ENCODE measurements around the gene ZNF205. TPM values are rescaled to one million over a fixed set of nuclear protein-coding genes. Genes with fewer than 3 reads are reported as not detected.

The ZNF205 gene
- total and polyA plus RNA-seq, 2 of the 13 experiments (the other 11 are each of a cell fraction or from before 2014, with no cell fraction given) = 5.8 to 10.2 TPM

- TF ChIP-seq FOXK1 (CRISPR knock-in tag; IDR thresholded peaks at IDR 0.05; ENCODE audit: borderline replicate concordance, low read depth) (peak; percentile 58; the same call in 1 of the 2 replicates), ZNF772 (CRISPR knock-in tag; IDR thresholded peaks at IDR 0.05) (no peak; the same call in 1 of the 2 replicates), SRSF4 (IDR thresholded peaks at IDR 0.05; ENCODE audit: low read depth, low read length, poor library complexity, severe bottlenecking) (no peak), WIZ (CRISPR knock-in tag; IDR thresholded peaks at IDR 0.05) (peak; percentile 71; the same call in 1 of the 2 replicates), SYNCRIP (IDR thresholded peaks at IDR 0.05; ENCODE audit: insufficient read depth, low read depth, low read length) (no peak), UBTF (CRISPR knock-in tag; IDR thresholded peaks at IDR 0.05) (peak; percentile 87), ZBTB39 (CRISPR knock-in tag; IDR thresholded peaks at IDR 0.05) (peak; percentile 76; the same call in 1 of the 2 replicates), AHR (CRISPR knock-in tag; IDR thresholded peaks at IDR 0.05) (no peak; the same call in 1 of the 2 replicates), MIXL1 (CRISPR knock-in tag; IDR thresholded peaks at IDR 0.05) (peak; percentile 86), ZNF234 (CRISPR knock-in tag; conservative IDR thresholded peaks at IDR 0.05) (peak; percentile 72; the same call in 1 of the 2 replicates), TCF7L2 (IDR thresholded peaks at IDR 0.05; ENCODE audit: low read depth, low read length) (no peak), MYNN (CRISPR knock-in tag; IDR thresholded peaks at IDR 0.05; ENCODE audit: low read depth) (no peak), LRRFIP1 (CRISPR knock-in tag; conservative IDR thresholded peaks at IDR 0.05) (no peak), ZFP36L1 (CRISPR knock-in tag; IDR thresholded peaks at IDR 0.05) (peak; percentile 94; the same call in 1 of the 2 replicates), CCAR2 (optimal IDR thresholded peaks at IDR 0.05; ENCODE audit: low read depth, low read length) (no peak), PAX8 (CRISPR knock-in tag; IDR thresholded peaks at IDR 0.05; ENCODE audit: borderline replicate concordance) (no peak), KDM2A (CRISPR knock-in tag; IDR thresholded peaks at IDR 0.05; ENCODE audit: borderline replicate concordance, low read depth) (peak; percentile 91), ZNF7 (CRISPR knock-in tag; IDR thresholded peaks at IDR 0.05) (no peak), TEAD3 (CRISPR knock-in tag; optimal IDR thresholded peaks at IDR 0.05; ENCODE audit: borderline replicate concordance) (peak; percentile 69), ZNF883 (CRISPR knock-in tag; IDR thresholded peaks at IDR 0.05; ENCODE audit: not compliant biosample characterization) (peak; percentile 30), CENPT (CRISPR knock-in tag; IDR thresholded peaks at IDR 0.05; ENCODE audit: low read depth) (no peak), ZNF546 (CRISPR knock-in tag; conservative IDR thresholded peaks at IDR 0.05) (no peak), NR0B2 (CRISPR knock-in tag; IDR thresholded peaks at IDR 0.05) (peak; percentile 67; the same call in 1 of the 2 replicates)
These were observed 40.0 kb downstream of the ZNF205 start (continued) for GRCh38 chr16:3152277-3152990.

Data from HepG2 (cell line).